ENCODE measurements around the gene NEBL.

GRCh38 chr10:20835335-20835734 lies 61.8 kb downstream of the NEBL start:
- TF ChIP-seq CTCF (tag by site-specific recombination; IDR thresholded peaks at IDR 0.05) (no peak), RBAK (tag by site-specific recombination; IDR thresholded peaks at IDR 0.05) (no peak), ZFP41 (tag by site-specific recombination; IDR thresholded peaks at IDR 0.05; ENCODE audit: borderline replicate concordance) (no peak), ZNF530 (tag by site-specific recombination; IDR thresholded peaks at IDR 0.05; ENCODE audit: low read depth) (no peak), TRIM28 (IDR thresholded peaks at IDR 0.05; ENCODE audit: borderline replicate concordance, low read length) (no peak), ATF2 (tag by site-specific recombination; IDR thresholded peaks at IDR 0.05; ENCODE audit: low read depth) (no peak), REPIN1 (tag by site-specific recombination; IDR thresholded peaks at IDR 0.05; ENCODE audit: low read depth) (no peak), ZNF248 (tag by site-specific recombination; IDR thresholded peaks at IDR 0.05) (no peak), ZSCAN23 (tag by site-specific recombination; IDR thresholded peaks at IDR 0.05) (no peak), SCRT2 (tag by site-specific recombination; IDR thresholded peaks at IDR 0.05) (no peak), KLF7 (tag by site-specific recombination; IDR thresholded peaks at IDR 0.05; ENCODE audit: borderline replicate concordance) (no peak), ZNF223 (tag by site-specific recombination; IDR thresholded peaks at IDR 0.05) (no peak)

Data from HEK293 (cell line).